Aorta (tissue), 5 donors: Measurements from ENCODE around the gene KCNK2. TPM values are rescaled to one million over a fixed set of nuclear protein-coding genes. Genes with fewer than 3 reads are reported as not detected.

Source experiments
- ATAC-seq: fragments of 200-7000 bp; cut with Tn5 transposase; one replicate; pipeline ENCODE4 v1.9.1; 2022; ENCODE audit warnings: moderate library complexity; ENCODE audit not compliant: low FRiP score
- DNase-seq, 2 donors: peaks; one replicate each; pipeline ENCODE4 v3.0.0-alpha.2; 2020
- H3K27ac ChIP-seq, 2 donors: one replicate each; pipeline ENCODE4 v1.5.1; 2013; ENCODE audit warnings: low read length in 2 of 2, mild to moderate bottlenecking in 2 of 2, moderate library complexity in 2 of 2, control low read depth in 1 of 2, inconsistent platforms in 1 of 2, low read depth in 1 of 2
- H3K27me3 ChIP-seq, 2 donors: one replicate each; pipeline ENCODE4 v1.6.1; 2013; ENCODE audit warnings: control low read depth in 1 of 2, low read length in 1 of 2, mild to moderate bottlenecking in 1 of 2, moderate library complexity in 1 of 2; ENCODE audit not compliant: insufficient read depth in 2 of 2, control insufficient read depth in 1 of 2
- H3K36me3 ChIP-seq, 2 donors: one replicate each; pipeline ENCODE4 v1.6.1; 2013; ENCODE audit warnings: control low read depth in 1 of 2, low read length in 1 of 2, mild to moderate bottlenecking in 1 of 2; ENCODE audit not compliant: insufficient read depth in 2 of 2, control insufficient read depth in 1 of 2
- H3K4me1 ChIP-seq, 2 donors: one replicate each; pipeline ENCODE4 v1.6.1; 2013; ENCODE audit warnings: low read length in 2 of 2, control low read depth in 1 of 2, mild to moderate bottlenecking in 1 of 2, moderate library complexity in 1 of 2; ENCODE audit not compliant: insufficient read depth in 2 of 2, control insufficient read depth in 1 of 2
- H3K4me3 ChIP-seq, 2 donors: one replicate each; pipeline ENCODE4 v1.5.1; 2013; ENCODE audit warnings: low read length in 2 of 2, control low read depth in 1 of 2, mild to moderate bottlenecking in 1 of 2
- H3K9me3 ChIP-seq: one replicate; pipeline ENCODE4 v1.6.1; 2013; ENCODE audit warnings: mild to moderate bottlenecking, low read length; ENCODE audit not compliant: control insufficient read depth
- WGBS, 2 donors: extraction: QIAGEN DNeasy Blood & Tissue Kit; methylation state at CpG; one replicate each; pipeline ENCODE4 v1.1.7; 2013; 5-methylcytosine and 5-hydroxymethylcytosine counted together
- intact Hi-C, 2 donors: fragments of 100-400 bp; cut with DNase I; formaldehyde crosslinking; loops; one replicate each; pipeline versions ENCODE4 v1.14.2 to v1.15.0; 2022
- polyA plus RNA-seq, 2 donors: library from polyadenylated mRNA; stranded (reverse); fragments of 200-250 nt; gene quantifications; one replicate each; pipeline ENCODE4 v1.2.3, GENCODE V29; 2013
- total RNA-seq, 2 donors: library from RNA; stranded (reverse); fragmentation: NEBNext Ultra II Directional; extraction: Animal tissue kit (Norgen Biotek cat#: 25700); gene quantifications; one replicate each; pipeline ENCODE4 v1.2.1, GENCODE V29; 2021
- donor health status: healthy with polysubstance abuse.
- donor health status: Bipolar disorder and iron deficiency.
- donor health status: DM: no; HTN: no; CAD: no.
- donor health status: DM: no; HTN: no; CAD: no.
- donor health status: DM: yes; HTN: yes; CAD: no.

Gene KCNK2
- total and polyA plus RNA-seq, 4 donors: 2.5 to 16.7 (median 4.8) TPM; not detected in 1

GRCh38 chr1:215054266-215054665 lies 28.3 kb upstream of the KCNK2 start:
- H3K4me3 ChIP-seq: no peak overlapping the region
- ATAC-seq (no peak), DNase-seq (no peak)
- intact Hi-C loops: no loop called here
- WGBS, 2 donors: 70 to 80% methylated on average over 6 of the region's 6 CpGs
- H3K4me1 ChIP-seq: no peaks in the 10 kb centered on the region
- no peaks in the 10 kb centered on the region for H3K27me3 ChIP-seq
- H3K36me3 ChIP-seq: no peaks in the 10 kb centered on the region
- H3K27ac ChIP-seq: no peak overlapping the region
- no peaks in the 10 kb centered on the region for H3K9me3 ChIP-seq

- DNase-seq: no peak
- Histone ChIP-seq H3K27me3 (no peaks in the 10 kb centered on the region), H3K9me3 (no peaks in the 10 kb centered on the region), H3K4me1 (no peaks in the 10 kb centered on the region), H3K27ac (no peak overlapping the region), H3K4me3 (no peak overlapping the region), H3K36me3 (no peaks in the 10 kb centered on the region)
- WGBS, 2 donors: 15 to 21% methylated on average over 2 of the region's 2 CpGs
- intact Hi-C loops: no loop called here
- ATAC-seq: no peak
Measured at GRCh38 chr1:215055281-215055935, 27.1 kb upstream of the KCNK2 start.

GRCh38 chr1:215056584-215056983 lies 26.0 kb upstream of the KCNK2 start:
- Histone ChIP-seq H3K27me3 (no peaks in the 10 kb centered on the region), H3K36me3 (no peaks in the 10 kb centered on the region), H3K4me3 (no peak overlapping the region), H3K27ac (no peak overlapping the region), H3K9me3 (no peaks in the 10 kb centered on the region), H3K4me1 (no peaks in the 10 kb centered on the region)
- 59 to 60% methylated on average over 1 of the region's 1 CpG for WGBS, 2 donors
- no peak for DNase-seq
- intact Hi-C loops: no loop called here
- ATAC-seq: no peak

GRCh38 chr1:215059947-215060346 lies 22.6 kb upstream of the KCNK2 start:
- H3K9me3 ChIP-seq: peaks cover 3% of the 10 kb centered on the region
- H3K27ac ChIP-seq: no peak overlapping the region
- 86 to 89% methylated on average over 8 of the region's 8 CpGs for WGBS, 2 donors
- no peaks in the 10 kb centered on the region for H3K27me3 ChIP-seq
- H3K4me3 ChIP-seq: no peak overlapping the region
- intact Hi-C loops: no loop called here
- DNase-seq: no peak
- no peak for ATAC-seq
- no peaks in the 10 kb centered on the region for H3K4me1 ChIP-seq
- H3K36me3 ChIP-seq: no peaks in the 10 kb centered on the region

GRCh38 chr1:215064327-215064726 lies 18.2 kb upstream of the KCNK2 start:
- no peaks in the 10 kb centered on the region for H3K4me1 ChIP-seq
- H3K4me3 ChIP-seq: no peak overlapping the region
- WGBS, 2 donors: 75 to 79% methylated on average over 5 of the region's 5 CpGs
- no peaks in the 10 kb centered on the region for H3K27me3 ChIP-seq
- no peaks in the 10 kb centered on the region for H3K36me3 ChIP-seq
- intact Hi-C loops: no loop called here
- H3K27ac ChIP-seq: no peak overlapping the region
- peaks cover 3% of the 10 kb centered on the region for H3K9me3 ChIP-seq
- no peak for DNase-seq
- no peak for ATAC-seq

- no peak overlapping the region for H3K27ac ChIP-seq
- no peaks in the 10 kb centered on the region for H3K4me1 ChIP-seq
- H3K9me3 ChIP-seq: no peaks in the 10 kb centered on the region
- no peak for DNase-seq
- intact Hi-C loops: no loop called here
- H3K36me3 ChIP-seq: no peaks in the 10 kb centered on the region
- ATAC-seq: no peak
- no peak overlapping the region for H3K4me3 ChIP-seq
- WGBS, 2 donors: 22 to 28% methylated on average over 1 of the region's 1 CpG
- no peaks in the 10 kb centered on the region for H3K27me3 ChIP-seq
Measured at GRCh38 chr1:215071078-215071477, 11.5 kb upstream of the KCNK2 start.

- H3K36me3 ChIP-seq: no peaks in the 10 kb centered on the region
- intact Hi-C loops: no loop called here
Measured at GRCh38 chr1:215076322-215076721, 6.2 kb upstream of the KCNK2 start.

GRCh38 chr1:215079456-215079855 lies 3.1 kb upstream of the KCNK2 start:
- Histone ChIP-seq H3K36me3 (no peaks in the 10 kb centered on the region), H3K27me3 (peaks cover 0 to 3% of the 10 kb centered on the region in 2 donors), H3K27ac (no peak overlapping the region), H3K4me1 (no peaks in the 10 kb centered on the region), H3K4me3 (no peak overlapping the region), H3K9me3 (no peaks in the 10 kb centered on the region)
- no peak for ATAC-seq
- intact Hi-C loops: no loop called here
- 43 to 53% methylated on average over 2 of the region's 2 CpGs for WGBS, 2 donors
- DNase-seq: no peak

More at GRCh38 chr1:215076322-215076721, 6.2 kb upstream of the KCNK2 start:
- no peak overlapping the region for H3K4me3 ChIP-seq
- H3K27me3 ChIP-seq: peaks cover 0 to 3% of the 10 kb centered on the region in 2 donors
- H3K27ac ChIP-seq: no peak overlapping the region
- no peaks in the 10 kb centered on the region for H3K9me3 ChIP-seq
- WGBS, 2 donors: 50 to 72% methylated on average over 1 of the region's 1 CpG
- ATAC-seq (no peak), DNase-seq (no peak)
- no peaks in the 10 kb centered on the region for H3K4me1 ChIP-seq

- Histone ChIP-seq H3K4me3 (no peak overlapping the region), H3K27me3 (peaks cover 0 to 2% of the 10 kb centered on the region in 2 donors), H3K36me3 (no peaks in the 10 kb centered on the region), H3K9me3 (no peaks in the 10 kb centered on the region), H3K4me1 (no peaks in the 10 kb centered on the region), H3K27ac (no peak overlapping the region)
- no peak for ATAC-seq
- 1 to 2% methylated on average over 44 of the region's 44 CpGs for WGBS, 2 donors
- intact Hi-C loops: no loop called here
- no peak for DNase-seq
Measured at GRCh38 chr1:215081661-215082531, 641 bp upstream of the KCNK2 start.
